Measurements from ENCODE around the gene FLT3.
"Not testable (repeated sequence)": the region's sequence is repeated elsewhere in the genome, so short reads cannot be mapped to it uniquely, and the experiment has no call there.

FLT3 gene
- total RNA-seq, result 0 to 0.07 reads per million in 2 donors

DNA sequence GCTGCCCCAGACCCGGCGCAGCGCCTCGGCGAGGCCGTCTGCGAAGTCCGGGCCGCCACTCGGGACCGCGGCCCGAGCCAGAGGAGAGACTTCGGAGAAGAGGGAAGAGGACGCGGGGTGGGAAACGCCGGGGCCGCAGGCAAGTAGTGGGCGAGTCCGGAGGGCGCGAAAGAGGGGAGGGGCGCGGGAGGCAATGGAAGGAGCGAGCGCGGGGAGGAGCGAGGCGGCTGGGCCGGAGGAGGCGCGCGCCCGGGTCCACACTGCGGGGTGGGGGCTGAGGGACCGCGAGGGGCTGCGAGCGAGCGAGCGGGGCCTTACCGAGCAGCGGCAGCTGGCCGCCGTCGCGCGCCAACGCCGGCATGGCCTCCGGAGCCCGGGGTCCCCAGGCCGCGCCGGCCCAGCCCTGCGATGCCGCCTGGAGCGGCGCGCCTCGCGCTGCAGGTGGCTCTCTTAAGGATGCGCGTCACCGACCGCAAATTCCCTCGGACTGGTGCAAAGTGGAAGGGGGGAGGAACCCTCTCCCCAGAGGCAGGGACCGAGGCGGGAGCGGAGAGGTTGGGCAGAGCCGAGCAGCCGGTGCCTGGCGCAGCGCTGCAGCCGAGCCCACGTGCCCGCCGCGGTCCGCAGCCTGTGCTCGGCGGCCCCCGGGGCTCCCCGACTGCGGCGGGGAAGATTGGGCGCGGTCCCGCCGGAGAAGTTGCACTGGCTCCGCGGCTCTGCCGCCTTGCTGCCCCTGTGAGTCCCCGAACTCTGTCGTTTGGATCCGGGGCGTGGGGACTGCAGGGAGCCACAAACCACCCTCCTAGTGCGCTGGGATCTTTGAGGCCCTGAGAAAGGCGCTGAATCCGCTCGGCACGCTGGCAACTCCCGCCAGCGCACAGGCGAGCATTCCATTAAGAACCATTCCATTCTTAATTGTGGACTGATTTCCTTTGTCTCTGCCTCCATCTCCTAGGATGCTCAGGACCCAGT, at the start of gene FLT3:
Gene FLT3 (minus strand): TSS at position 427 of the 972 bp plus-strand sequence. CDS start 66 bp downstream, at position 361.
- DNase-seq, result no peak

DNA sequence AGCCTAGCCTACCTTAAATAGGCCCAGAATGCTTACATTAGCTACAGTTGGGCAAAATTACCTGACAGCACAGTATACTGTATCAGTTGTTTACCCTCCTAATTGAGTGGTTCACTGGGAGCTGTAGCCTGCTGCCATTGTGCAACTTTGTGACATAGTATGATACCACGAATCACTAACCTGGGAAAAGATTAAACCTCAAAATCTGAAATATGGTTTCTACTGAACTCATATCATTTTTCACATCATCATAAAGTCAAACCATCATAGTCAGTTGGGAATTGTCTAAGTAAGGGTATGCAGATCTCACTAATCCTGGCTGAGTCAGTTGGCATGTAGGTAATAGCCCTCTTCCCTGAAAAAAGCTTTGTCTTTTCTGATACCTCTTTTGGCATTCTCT, 47.1 kb upstream of the FLT3 start:
- no peak for DNase-seq

DNA sequence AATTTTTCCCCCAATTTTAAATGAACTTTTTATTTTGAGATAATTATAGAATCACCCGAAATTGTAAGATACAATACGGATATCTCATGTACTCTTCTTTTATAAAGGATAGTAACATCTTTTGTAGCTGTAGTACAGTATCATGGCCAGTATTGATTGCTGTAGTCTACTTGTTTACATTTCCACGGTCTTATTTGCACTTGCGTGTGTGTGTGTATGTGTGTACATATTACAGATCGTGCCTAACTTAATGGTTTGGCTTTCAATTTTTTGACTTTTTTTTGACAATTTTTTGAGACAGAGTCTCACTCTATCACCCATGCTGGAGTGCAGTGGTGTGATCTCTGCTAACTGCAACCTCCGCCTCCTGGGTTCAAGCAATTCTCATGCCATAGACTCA, 44.7 kb upstream of the FLT3 start:
- DNase-seq, result no peak

DNA sequence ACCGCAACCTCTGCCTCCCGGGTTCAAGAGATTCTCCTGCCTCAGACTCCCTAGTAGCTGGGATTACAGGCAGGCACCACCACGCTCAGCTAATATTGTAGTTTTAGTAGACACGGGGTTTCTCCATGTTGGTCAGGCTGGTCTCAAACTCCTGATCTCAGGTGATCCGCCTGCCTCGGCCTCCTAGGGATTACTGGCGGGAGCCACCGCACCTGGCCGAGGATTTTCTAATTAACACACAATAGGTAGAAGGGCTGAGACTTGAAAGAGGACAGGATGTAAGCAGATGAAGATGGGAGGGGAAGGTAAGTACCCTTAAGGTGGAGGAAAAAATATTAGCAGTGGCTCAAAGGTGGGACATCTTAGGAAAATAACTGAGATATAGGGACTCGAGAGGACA, 41.2 kb upstream of the FLT3 start:
- not testable (repeated sequence) for DNase-seq

DNA sequence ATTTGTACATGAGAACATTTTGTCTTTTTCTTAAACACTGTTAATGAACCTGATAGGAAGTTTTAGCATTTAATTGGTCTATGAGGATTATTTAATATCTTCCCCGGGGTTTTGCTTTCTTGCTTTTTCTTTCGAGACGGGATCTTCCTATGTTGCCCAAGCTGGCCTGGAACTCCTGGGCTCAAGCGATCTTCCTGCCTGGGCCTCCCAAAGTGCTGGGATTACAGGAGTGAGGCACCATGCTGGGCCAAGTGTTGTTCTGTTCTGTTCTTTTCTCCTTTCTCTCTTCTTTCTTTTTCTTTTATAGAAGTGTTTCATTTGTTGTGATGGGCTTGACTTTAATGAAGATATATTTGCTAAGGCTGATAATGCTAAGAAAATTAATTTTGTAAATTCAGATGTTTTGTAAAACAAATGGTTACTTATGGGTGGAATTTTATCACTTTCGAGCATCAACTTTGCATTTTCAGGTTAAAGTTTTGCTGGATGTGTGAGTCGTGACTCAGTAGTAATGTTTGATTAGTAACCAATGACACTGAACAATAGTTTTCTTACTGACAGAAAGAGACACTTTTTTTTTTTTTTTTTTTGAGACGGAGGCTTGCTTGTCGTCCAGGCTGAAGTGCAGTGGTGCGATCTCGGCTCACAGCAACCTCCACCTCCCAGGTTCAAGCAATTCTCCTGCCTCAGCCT, 40.2 kb upstream of the FLT3 start:
- DNase-seq, result no peak

DNA sequence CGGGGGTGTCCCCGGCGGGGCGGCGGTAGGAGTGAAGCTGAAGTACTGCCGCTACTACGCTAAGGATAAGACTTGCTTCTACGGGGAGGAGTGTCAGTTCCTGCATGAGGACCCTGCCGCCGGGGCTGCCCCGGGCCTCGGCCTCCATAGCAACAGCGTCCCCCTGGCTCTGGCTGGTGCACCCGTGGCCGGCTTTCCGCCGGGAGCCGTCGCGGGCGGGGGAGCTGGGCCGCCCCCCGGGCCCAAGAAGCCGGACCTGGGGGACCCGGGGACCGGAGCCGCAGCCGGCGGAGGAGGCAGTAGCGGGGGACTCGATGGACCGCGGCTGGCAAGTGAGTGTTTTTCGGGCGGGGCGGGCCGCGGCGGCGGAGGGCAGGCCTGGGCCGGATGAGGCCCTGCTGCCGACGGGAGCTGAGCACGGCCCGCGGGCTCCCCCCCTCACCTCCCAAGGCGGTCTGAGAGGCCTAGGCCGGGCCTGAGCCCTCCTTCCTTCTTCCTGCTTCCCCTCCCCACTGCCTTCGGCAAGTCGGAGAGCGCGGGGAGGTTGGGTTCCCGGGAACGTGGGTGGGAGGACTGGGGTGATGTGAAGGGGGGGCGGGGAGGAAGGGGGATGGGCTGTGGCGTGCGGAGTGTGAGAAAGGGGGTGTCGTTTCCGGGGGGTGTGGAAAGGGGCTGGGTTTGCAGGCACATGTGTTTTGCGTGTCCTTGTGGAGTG, 38.5 kb upstream of the FLT3 start:
- peak; percentile 83 for DNase-seq

DNA sequence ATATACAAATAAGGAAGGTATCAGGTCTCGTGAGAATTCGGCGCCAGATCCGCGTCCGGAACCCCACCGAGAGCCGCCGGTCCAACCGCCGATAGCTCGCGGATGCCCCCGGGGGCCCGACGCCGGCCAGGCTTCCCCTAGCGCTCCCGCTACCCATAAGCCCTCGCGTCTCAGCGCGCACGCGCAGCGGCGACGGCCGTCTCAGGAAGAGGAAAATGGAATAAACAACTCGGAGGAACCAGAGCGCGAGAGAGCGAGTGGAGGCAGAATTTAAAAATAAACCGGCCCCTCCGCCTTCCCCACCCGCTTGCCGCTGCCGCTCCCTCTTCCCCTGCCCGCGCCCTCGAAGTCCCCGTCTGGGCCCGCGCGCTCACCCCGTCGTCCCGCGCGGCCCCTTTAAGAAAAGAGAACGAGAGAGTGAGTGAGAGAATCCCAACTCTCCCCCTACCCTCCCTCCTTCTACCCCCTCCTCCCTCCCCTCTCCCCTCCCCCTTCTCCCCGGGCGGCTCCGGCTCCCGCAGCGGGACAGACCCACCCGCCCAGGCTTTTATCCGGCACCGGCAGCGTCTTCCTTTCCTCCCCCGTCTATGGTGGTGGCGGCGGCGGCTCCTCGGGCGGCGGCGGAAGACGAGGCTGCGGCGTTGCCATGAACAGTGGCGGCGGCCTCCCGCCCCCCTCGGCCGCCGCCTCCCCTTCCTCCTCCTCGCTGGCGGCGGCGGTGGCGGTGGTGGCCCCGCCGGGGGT, 37.8 kb upstream of the FLT3 start, which contains the start of gene PAN3:
Gene PAN3 (plus strand): TSS at position 534 of the 744 bp plus-strand sequence. CDS start 113 bp downstream, at position 647.
- peak; percentile 86 for DNase-seq

DNA sequence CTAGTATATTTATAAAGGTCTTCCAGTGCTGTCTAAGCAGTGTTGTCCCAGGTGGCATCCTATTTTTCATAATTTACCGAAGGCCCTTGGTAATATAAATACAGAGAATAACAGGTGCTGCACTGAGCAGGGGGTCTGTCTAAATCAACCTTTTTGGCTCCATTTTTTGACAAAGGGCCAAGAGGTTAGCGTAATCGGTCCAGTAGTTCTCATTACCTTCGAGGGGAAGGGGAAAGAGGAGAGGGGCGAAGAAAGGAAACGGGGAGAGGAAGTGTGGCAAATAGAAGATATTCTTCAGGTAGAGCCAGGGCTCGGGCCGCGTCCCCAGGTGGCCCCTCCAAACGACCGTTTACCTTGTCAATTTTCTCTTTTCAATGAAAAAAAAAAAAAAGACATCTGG, 37.2 kb upstream of the FLT3 start:
- no peak for DNase-seq

DNA sequence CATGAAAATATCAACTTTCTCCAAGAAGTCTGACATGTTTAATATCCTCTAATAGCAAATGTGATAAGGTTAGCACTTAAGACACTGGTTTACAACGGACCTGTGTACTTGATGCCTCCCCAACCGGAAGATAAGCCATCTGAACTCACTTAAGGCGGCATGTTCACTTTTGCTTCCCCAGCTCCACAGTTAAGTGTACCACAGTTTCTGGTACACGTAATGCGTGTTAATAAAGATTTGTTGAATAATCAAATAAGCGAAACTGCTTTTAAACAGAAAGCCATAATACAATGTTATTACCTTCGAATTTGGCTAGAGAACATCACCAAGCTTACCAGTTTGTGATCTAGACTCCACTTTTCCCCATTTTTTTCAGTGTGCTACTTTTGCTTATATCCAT, 36.5 kb upstream of the FLT3 start:
- DNase-seq, result no peak

DNA sequence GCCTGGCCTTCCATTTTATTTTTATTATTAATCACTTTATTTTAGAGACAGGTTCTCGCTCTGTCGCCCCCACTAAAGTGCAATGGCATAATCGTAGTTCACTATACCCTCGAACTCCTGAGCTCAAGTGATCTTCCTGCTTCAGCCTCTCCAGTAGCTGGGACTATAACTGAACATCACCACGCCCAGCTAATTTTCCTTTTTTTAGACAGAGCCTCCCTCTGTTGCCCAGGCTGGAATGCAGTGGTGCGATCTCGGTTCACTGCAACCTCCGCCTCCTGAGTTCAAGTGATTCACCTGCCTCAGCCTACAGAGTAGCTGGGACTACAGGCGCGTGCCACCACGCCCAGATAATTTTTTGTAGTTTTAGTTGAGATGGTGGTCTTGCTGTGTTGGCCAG, 31.3 kb upstream of the FLT3 start:
- DNase-seq, result no peak

DNA sequence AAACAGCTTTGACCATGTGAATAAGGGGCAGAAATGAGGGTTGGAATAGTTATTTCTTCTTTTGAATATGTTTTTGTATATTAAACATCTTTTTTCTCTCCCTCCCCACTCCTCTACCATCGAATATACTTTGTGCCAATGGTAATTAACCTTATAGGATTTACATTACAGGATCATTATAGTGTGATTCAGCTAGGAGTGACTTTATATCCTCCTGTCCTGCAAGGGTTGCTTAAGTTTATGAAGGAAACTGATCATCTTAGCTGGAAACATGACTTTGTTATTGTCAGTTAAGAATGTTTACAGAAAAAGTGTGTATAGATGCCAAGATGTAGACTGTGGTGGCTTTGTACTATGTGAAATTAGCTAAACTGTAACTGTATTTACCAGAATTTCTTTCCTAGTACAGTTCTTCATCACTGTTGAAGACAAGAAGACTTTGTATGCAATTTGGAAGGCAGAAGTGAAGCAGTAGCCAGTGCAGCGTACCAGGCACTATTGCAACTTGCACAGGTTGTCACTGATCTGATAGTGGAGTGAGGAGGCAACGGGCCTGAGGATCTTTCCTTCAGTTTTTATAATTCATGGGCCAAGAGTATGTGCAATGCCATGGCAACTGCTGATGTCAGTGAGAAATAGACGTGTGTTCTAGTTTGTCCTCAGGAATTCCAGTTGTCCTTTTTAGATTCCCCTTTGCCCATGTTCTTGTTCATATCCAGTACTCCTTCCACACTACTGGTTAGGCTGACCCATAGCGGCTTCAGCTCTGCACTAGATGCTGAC, 29.7 kb upstream of the FLT3 start:
- DNase-seq, result no peak

DNA sequence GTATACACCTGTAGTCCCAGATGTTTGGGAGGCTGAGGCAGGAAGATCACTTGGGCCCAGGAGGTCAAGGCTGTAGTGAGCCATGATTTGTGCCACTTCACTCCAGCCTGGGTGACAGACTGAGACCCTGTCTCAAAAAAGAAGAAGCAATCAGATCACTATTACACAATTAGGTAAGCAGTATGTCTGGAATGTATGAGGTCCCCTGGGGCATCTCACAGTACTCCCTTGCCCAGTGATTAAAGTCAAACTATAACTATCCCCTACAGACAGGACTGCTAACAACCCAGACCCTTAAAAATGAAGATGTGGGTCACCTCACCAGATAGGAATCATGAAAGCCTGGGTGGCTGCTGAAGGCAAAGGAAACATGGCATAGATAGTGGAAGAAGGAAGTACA, 28.6 kb upstream of the FLT3 start:
- DNase-seq, result no peak

DNA sequence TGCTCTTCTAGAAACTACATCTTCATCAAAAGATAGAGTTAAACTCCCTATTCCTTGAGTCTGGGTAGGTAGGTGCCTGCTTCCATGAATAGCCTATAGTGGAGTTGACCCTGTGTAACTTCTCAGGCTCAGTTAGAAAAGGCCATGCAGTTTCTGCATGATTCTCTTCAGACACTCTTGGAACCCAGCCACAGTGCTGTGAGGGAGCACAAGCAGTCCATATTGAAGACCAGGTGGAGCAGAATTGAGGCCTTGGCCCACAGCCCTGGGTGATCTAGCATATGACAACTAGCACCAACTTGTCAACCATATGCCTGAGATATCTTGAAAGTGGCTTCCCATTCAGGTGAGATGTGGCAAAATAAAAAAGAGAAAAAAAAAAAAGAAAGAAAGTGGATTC, 27.7 kb upstream of the FLT3 start:
- no peak for DNase-seq

DNA sequence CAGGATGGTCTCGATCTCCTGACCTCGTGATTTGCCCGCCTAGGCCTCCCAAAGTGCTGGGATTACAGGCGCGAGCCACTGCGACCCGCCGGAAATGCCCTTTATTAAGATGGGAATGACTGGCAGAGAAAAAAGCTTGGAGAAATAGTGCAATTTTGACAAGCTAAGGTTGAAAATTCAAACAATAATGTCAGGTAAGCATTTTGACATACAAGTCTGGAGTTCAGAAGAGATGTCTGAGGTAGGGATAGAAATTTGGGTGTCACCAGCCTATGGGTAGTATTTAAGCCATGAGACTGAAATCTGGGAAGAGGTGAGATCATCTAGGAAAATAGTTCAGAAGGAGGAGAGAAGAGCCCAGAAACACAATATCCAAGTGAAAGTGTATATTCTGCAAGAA, 20.8 kb upstream of the FLT3 start:
- DNase-seq, result no peak

DNA sequence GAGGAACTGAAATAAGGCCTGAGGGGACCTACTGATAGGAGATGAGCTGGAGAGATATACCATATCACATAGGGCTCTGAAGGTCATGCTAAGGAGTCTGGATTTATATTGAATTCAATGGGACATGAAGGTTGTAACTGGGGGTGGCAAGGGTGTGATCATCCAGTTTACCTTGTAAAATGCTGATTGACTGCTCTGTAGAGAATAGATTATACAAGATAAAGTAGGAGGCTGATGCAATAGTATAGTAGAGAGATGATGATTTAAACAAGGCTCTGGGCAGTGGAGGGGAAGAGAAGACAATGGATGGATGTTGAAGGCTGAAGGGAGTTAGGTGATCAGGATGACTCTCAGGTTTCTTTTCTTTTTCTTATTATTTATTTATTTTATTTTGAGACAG, 19.9 kb upstream of the FLT3 start:
- no peak for DNase-seq

DNA sequence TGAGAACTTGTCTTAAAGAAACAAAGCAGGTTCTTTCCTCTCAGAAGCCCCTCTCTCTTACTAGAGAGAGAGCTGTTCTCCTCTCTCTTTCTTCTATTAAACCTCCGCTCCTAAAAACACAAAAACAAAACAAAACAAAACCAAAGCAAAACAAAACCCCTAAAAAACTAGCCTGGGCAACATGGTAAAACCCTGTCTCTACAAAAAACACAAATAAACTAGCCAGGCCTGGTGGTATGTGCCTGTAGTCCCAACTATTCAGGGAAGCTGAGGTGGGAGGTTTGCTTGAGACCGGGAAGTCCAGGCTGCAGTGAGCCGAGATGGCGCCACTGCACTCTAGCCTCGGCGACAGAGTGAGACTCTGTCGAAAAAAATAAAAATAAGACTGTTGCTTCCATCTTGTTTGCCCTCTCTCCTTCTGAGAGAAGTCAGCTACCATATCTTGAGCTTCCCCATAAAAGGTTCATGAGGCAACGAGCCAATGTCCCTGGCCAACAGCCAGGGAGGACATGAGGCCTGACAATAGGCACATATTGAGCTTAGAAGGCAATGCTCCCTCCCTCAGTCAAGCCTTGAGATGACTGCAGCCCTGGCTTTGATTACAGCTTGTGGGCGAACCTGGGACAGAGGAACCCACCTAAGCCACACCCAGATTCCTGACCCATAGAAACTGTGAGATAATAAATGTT, 17.5 kb upstream of the FLT3 start:
- no peak for DNase-seq

DNA sequence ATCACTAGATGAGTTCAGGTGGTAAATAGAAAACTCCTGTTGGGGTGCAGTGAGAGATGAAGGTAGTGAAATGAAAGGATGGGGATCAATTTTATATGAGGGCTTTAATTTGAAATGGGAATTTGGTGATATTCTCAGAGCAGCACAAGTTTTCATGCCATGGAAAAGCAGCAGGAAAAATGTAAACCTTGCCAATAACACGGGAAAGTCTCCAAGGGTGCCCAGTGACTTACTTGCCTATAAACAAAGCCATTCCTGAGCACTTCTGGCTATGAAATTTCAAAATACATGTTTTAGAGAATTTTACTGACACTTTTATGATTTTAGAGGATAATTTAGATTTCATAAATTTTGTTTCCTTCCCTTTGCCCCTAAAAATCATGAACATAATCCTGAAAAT, 16.4 kb upstream of the FLT3 start:
- no peak for DNase-seq

DNA sequence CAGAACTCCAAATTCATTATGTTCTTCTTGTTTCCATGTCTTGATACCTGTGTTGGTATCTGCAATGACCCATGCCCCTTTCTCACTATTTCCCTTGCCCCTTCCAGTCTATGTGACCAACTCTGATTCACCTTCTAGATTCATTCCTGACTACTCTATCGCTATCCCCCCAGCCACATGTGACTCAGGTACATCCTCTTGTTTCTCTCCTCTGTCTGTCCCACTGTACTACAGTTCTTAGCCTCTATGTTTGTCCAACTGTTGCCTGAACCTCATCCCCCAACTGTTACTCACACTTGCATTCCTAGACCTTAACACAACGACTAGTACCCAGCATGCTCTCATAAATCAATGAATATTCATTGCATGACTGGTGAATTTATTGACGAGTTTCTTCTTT, 10.0 kb upstream of the FLT3 start:
- no peak for DNase-seq

DNA sequence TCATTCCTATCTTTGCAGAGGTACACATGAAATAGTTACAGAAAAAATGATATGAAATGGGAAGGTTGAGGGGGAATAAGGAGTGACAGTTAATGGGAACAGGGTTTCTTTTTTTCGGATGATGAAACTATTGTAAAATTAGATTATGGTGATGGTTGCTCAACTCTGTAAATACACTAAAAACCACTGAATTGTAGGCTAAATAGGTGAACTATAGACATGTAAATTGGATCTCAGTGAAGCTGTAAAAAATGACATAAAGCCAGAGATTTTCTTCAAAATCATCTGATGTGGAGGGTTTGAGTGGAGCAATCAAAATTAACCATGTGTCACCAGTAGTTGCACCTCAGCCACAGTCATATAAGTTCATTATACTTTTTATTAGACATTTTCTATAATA, 6.6 kb upstream of the FLT3 start:
- DNase-seq, result no peak

DNA sequence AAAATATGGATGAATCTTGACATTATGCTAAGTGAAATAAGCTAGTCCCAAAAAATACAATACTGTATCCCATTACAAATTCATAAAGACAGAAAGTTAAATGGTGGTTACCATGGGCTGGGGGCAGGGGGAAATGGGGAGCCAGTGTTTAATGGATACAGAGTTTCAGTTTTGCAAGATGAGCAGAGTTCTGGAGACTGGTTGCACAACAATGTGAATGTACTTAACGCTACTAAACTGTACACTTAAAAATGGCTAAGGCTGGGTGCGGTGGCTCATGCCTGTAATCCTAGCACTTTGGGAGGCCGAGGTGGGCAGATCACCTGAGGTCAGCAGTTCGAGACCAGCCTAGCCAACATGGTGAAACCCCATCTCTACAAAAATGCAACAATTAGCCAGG, 1.5 kb upstream of the FLT3 start:
- not testable (repeated sequence) for DNase-seq
